GM12874 (cell line): Measurements from ENCODE around the gene ZBTB14.

ENCODE experiments used
- CTCF ChIP-seq: IDR thresholded peaks from 2 replicates; pipeline ENCODE4 v1.5.1; 2011; ENCODE audit warnings: low read depth, mild to moderate bottlenecking, control low read depth, low read length, moderate library complexity; ENCODE audit not compliant: insufficient read depth

Gene ZBTB14

DNA sequence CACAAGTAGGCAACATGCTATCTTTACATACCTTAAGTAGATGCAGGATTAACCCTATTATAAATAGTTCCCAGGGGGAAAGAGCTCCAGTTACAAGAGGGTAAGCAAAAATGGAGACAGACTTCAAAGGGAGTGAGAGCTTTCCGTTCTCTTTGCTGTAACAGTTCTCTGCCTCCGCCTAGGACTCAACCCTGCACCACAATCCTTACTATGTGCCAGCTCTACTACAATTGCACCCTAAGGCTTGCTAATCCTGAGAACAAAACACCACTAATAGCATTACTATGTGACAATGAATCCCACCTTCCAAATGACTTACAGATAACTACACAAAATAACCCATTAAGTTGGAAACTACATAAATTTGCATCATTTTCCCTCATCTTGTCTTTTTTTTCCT, 7.7 kb downstream of the ZBTB14 start:
- TF ChIP-seq CTCF: no peak

GRCh38 chr18:5286525-5286924, 9.0 kb downstream of the ZBTB14 start:
- TF ChIP-seq CTCF: no peak

DNA sequence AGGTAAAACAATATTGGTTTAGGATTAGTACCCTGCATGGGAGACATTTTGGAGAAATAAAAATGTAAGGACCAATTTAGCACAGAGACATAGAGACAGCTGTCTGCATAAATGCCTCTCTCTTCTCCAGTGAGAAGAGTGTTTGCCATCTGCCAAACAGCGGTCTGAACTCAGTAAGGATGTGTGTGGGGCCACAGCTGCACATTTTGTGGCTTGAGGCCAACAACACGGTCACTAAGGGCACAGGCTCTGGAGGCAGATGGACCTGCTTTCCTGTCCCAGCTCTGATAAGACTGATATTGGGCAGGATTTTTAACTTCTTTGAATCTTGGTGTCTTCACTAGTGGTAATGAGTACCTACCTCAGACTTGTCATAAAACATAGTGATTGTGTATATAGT, 10.2 kb downstream of the ZBTB14 start:
- TF ChIP-seq CTCF: no peak

GRCh38 chr18:5284808-5285207, 10.7 kb downstream of the ZBTB14 start:
- TF ChIP-seq CTCF: no peak

DNA sequence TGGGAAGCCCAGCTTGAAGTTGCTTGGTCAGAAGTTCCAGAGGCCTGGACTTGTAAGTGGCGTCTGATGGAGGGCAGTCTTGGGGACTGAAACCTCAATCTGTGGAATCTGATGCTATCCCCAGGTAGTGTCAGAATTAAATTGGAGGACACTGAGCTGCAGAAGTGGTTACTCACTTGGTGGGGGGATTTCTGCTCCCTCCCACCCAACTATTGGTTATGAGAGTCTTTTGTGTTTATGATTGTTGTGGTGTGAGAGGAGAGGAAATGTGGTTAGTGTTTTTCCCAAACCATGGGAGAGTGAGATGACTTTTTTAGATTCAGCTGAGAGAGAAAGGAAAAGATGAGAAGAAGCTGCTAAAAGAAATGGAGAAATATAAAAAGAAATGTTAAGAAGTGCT, 12.8 kb downstream of the ZBTB14 start:
- TF ChIP-seq CTCF: no peak

DNA sequence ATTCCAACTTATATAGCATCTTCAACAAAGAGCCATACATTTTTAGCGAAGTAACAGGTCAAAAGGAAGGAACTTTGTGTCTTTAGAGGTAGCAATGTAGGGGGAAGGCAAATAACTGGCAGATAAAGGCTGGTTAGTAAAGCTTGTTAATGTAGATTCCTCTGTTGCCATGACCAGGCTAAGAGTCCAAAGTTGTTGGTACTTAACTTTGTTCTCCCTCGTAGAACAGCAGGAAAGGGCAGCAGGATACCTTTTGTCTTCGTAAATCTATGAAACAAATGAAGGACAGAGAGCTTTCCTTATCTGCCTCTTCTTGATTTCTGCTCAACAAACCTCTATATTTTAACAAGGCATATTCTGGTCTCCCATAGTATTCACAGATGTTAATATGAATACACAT, 18.6 kb downstream of the ZBTB14 start:
- TF ChIP-seq CTCF: no peak

DNA sequence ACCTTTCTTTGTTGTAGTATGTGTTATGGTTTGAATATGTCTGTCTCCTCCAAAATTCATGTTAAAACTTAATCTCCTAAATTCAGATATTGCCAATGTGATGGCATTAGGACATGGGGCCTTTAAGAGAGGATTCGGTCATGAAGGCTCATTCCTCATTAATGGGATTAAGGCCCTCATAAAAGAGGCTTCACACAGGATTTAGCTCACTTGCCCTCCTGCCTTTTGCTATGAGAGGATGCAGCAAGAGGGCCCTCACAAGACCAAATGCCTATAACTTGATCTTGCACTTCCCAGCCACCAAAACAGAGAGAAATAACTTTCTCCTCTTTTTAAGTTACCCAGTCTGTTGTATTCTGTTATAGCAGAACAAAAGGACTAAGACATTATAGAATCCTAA, 19.7 kb downstream of the ZBTB14 start:
- no peak for TF ChIP-seq CTCF

DNA sequence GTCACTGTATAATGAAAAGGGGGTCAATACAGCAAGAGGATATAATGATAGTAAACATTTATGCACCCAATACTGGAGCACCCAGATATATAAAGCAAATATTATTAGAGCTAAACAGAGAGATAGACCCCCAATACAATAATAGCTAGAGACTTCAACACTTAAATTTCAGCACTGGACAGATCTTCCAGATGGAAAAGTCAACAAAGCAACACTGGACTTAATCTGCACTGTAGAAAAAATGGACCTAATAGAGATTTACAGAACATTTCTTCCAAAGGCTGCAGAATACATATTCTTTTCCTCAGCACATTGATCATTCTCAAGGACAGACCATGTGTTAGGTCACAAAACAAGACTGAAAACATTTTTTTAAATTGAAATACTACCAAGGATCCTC, 26.7 kb downstream of the ZBTB14 start:
- no peak for TF ChIP-seq CTCF
